NCI-H128 (cell line): ENCODE data around the gene NPAS3.

ENCODE experiments used
- DNase-seq: peaks from one replicate; lab custom pipeline; 2025; ENCODE audit not compliant: unreplicated experiment; lab: John Stamatoyannopoulos, UW

The NPAS3 gene

GRCh38 chr14:32938719-32939253 lies at the start of gene NPAS3:
Gene NPAS3 (plus strand): TSS chr14:32938879.
- no peak for DNase-seq

GRCh38 chr14:32896979-32897697 lies 41.5 kb upstream of the NPAS3 start:
- DNase-seq = no peak

GRCh38 chr14:32897698-32898064 lies 41.0 kb upstream of the NPAS3 start:
- no peak for DNase-seq

DNA sequence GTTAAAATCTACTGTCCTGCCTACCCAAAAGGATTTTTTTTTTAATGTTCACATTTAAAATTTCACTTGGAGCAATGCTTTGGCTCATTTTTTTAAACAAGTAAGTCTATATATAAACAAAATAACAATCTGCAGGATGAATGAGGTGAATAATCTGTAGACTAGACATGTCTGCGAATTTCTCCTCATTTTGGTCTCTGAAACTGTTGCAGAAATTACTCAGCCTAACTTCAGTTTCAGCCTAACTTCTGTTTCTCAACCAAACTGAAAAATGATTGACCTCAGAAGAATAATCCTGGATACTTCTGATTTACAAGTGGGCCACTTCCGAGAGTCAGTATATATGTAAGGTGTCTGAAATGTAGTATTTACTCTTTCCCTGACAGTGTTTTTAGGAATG lies 39.8 kb upstream of the NPAS3 start:
- no peak for DNase-seq

GRCh38 chr14:32900547-32900946 lies 38.1 kb upstream of the NPAS3 start:
- DNase-seq = no peak

- DNase-seq = no peak
Measured at GRCh38 chr14:32905013-32905412, 33.7 kb upstream of the NPAS3 start.

DNA sequence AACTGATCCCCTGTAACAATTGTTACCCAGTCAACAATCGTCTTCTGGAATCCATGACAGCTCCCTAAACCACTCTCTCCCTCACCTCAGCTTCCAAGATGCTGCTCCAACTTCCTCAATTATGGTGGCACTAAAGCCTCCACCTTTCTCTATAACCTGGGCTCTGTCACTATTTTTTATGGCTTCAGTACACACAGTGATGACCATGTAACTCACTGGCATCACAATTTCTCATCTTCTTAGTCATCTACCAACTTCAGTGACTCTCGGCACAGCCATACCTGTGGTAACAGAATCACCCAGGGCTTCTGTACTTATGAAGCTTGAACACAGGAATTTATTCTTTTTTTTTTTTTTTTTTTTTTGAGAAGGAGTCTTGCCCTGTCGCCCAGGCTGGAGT lies 32.0 kb upstream of the NPAS3 start:
- DNase-seq = no peak

GRCh38 chr14:32908196-32909084 lies 30.2 kb upstream of the NPAS3 start:
- DNase-seq = no peak

DNA sequence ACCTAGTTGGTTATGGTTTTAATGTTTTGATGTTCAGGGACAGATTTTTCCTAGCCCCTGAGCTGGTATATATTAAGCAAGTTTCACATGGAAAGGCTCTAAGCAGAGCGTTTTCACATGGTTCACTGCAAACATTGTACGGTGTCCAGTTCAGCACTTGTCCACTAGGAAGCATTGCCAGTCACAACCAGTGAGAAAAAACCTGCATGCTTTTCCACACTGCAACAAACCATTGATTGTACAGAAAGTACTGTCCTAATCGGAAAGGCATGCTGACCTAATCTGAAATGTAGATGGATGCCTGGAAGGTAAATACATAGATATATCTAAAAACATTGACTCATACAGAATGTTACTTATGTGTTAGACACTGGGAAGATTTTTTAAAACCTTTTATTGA lies 25.0 kb upstream of the NPAS3 start:
- DNase-seq = no peak

DNA sequence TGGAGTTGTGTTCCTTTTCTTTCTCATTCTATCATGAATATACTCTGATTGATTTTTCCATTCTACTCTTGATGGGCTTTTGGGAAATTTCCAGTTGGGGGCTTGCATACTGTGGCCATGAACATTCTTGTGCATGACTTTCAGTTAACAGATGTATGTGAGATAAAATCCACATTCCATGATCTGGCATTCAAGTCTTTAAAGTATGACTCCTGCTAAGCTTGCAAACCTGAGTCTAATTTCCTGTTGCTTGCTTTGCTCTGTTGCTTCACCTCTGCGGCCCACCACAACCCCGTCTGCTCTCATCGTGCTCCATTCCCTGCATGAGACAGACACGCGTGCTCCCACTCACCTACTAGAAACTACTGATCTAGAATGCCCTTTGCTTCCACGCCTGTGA lies 24.3 kb upstream of the NPAS3 start:
- DNase-seq = no peak

DNA sequence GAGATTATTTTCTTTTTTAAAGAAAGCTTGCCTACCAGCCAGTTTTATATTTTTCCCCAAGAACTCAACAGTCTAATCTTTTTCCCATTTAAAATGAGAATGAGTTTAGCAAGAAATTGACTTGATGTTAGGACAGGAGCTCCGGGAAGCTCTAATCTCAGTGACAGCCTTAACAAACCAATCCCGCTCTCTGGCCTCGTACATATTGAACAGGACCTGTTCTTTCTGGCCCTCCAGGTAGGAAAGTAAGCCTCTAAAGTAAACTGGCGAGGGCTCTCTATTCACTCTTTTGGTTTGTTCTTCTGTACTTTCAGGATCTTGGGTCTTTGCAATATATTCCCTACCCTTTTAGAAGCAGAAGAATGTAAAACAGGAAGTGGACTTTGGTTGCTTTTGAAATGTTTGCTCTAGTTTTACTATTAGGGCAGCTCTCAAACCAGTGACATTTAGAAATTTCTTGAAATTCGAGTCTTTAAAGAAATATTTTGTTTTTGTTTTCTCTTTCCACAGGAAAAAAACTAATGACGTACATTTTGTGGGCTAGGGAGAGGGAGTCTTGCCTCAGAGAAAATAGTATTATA lies 17.9 kb upstream of the NPAS3 start:
- no peak for DNase-seq

GRCh38 chr14:32925439-32925838 lies 13.2 kb upstream of the NPAS3 start:
- DNase-seq = no peak

DNA sequence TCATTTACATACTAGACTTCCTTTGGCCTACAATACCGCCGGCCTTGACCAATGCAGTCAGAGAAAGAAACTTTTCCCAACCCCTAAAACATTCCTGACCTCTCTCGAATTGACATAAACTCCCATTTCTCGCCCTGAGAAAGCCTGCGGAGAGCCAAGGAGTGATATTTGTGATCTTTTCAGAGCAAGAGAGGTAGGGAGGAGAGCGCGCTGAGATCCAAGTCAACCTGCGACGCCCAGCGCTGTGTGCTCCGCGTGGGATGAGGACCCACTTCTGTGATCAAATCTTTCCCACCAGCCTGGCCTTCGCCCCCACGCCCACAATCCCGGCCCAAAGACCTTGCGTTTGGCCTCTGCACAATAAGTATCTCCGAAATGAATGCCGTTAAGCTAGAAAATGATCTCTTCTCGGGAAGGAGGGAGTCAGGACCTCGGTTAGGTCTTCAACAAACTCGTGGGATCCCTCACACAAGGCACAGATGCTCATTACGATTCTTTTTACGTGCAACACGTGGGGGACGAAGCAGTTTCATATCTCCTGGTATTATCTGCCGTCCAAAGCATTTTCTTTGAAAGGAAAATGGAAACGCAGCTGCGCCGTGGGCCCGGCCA lies 6.3 kb upstream of the NPAS3 start:
- no peak for DNase-seq

- DNase-seq = no peak
Measured at GRCh38 chr14:32932914-32933628, 5.6 kb upstream of the NPAS3 start.

DNA sequence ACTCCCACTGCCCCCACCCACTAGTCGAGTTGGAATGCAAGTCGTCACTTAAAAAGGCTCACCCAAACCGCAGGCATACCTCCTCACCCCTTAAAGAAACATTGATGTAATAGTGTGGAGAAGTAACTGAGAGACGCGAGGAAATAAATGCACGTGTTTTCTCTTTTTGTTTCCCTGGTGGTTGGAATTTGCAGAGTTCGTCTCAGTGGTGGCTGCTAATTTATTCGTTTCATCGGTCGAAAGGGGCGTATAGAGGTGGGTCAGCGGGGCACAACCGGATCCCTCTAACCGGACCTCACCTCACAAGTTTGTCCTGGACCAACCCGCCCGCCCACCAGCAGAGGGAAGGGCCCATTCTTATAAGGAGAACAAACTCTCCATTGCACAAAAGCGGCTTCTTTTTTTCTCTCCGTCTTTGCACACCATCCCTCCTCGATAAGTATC lies 5.0 kb upstream of the NPAS3 start:
- no peak for DNase-seq

DNA sequence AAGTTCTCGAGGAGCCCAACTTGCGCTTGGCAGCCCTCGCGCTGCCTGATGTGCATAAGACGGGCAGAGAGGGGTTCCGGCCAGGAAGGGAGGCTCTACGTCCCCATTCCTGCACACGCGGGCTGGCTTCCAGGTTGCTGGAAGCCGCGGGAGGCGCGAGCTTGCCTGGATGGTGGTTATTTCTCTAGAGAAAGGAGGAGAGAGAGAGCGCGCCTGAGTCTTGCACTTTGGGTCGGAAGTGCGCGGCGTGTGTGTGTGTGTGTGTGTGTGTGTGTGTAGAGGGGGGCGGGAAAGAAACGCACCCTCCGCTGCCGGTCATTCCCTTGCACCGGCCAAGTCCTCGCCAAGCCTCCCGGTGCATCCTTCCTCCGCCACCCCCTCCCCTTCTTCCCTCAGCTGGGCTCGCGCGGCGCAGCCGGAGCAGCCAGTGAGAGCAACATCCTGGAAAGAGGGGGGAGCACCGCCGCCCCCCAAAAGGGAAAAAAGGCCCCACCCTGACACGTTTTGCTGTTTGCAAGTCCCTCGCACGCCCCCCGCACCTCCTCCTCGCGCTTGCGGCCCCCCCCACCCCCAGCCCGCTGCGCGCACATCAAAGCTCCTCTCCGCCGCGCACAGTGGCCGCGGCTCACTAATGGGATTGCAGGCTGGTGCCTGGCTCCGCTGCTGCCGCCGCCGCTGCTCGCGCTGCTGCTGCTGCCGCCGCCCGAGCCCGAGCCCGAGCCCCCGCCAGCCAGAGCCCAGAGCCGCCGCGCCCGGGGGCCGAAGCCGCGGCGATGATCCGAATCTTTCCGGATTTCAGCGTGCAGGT lies 4.4 kb upstream of the NPAS3 start:
- DNase-seq = no peak

DNA sequence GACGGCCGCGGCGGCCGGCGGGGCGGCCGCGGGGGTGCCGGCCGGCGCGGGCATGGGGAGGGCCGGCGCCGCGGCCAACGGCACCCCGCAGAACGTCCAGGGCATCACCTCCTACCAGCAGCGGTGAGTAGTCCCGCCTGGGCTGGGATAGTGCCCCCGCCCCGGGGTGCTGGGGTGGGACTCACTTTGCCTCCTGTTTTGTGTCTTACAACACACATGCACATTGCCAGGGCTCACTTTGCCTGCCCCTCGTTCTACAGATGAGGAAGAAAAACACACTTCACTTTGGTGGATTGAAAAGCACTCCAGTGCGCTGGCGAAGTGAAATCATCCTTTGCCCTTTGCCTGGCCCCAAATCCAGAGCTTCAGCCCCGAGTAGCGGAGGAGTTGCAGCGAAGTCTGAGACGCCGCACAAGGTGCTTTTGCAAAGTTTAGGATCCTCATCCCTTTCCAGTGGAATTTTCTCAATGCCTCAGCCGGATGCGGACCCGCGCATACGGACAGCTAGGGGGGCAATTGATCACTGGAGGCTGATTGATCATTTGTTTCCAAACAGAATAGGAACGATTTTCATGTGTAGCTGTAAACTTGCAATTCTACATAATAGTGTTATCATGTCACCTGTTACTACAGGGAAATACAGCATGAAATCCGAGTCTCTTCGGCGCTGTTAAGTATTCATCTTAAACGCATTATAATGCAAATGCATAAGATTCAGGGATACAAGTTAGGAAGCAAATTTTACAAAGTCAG lies 3.6 kb upstream of the NPAS3 start:
- DNase-seq = no peak

GRCh38 chr14:32939254-32940065 lies 781 bp downstream of the NPAS3 start:
- no peak for DNase-seq
